BE2C (cell line): Measurements from ENCODE around the gene WWOX.

Source experiments
- DNase-seq: peaks from one replicate; pipeline ENCODE4 v3.0.0-alpha.2; 2020
- H3K27me3 ChIP-seq: fragments of 250-450 bp; sonication (Bioruptor Pico); 2 replicates; pipeline ENCODE4 v1.5.1; 2020; ENCODE audit warnings: mild to moderate bottlenecking
- H3K36me3 ChIP-seq: fragments of 250-450 bp; sonication (Bioruptor Pico); 2 replicates; pipeline ENCODE4 v1.5.1; 2020; ENCODE audit warnings: mild to moderate bottlenecking
- H3K4me1 ChIP-seq: fragments of 250-450 bp; sonication (Bioruptor Pico); 2 replicates; pipeline ENCODE4 v1.5.1; 2020
- H3K4me3 ChIP-seq: 2 replicates; pipeline ENCODE4 v1.5.1; 2011; ENCODE audit warnings: low read depth, low read length
- H3K9me3 ChIP-seq: fragments of 250-450 bp; sonication (Bioruptor Pico); 2 replicates; pipeline ENCODE4 v1.5.1; 2020
- TF ChIP-seq, protein P1 (sequence below): IDR thresholded peaks from 2 replicates; pipeline ENCODE4 v1.5.1; 2012; ENCODE audit warnings: mild to moderate bottlenecking, low read depth, low read length

The WWOX gene

DNA sequence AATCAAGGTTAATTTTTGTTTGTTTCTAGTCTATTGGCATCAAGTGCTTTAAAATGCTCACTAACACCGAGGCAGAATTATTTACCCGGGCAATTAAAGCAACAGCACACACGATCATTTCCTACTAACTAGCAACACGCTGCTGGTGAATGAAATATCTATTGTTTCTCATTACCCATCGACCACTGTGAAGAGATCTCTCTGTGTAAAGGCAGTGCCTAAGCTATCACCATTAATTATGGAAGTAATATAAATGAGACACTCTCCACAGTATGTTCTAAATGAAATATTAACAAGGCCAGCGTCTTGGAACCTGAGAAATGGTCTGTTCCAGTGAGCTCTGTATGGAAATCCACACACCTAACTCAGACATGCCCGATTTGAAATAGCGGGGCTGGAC is 1103.5 kb downstream of the WWOX start:
- no peak for DNase-seq
- H3K4me3 ChIP-seq = no peak overlapping the region
- TF ChIP-seq, protein P1, sequence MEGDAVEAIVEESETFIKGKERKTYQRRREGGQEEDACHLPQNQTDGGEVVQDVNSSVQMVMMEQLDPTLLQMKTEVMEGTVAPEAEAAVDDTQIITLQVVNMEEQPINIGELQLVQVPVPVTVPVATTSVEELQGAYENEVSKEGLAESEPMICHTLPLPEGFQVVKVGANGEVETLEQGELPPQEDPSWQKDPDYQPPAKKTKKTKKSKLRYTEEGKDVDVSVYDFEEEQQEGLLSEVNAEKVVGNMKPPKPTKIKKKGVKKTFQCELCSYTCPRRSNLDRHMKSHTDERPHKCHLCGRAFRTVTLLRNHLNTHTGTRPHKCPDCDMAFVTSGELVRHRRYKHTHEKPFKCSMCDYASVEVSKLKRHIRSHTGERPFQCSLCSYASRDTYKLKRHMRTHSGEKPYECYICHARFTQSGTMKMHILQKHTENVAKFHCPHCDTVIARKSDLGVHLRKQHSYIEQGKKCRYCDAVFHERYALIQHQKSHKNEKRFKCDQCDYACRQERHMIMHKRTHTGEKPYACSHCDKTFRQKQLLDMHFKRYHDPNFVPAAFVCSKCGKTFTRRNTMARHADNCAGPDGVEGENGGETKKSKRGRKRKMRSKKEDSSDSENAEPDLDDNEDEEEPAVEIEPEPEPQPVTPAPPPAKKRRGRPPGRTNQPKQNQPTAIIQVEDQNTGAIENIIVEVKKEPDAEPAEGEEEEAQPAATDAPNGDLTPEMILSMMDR = no peak
- no peaks in the 10 kb centered on the region for H3K4me1 ChIP-seq
- H3K36me3 ChIP-seq = no peaks in the 10 kb centered on the region
- H3K27me3 ChIP-seq = no peaks in the 10 kb centered on the region
- H3K9me3 ChIP-seq = no peaks in the 10 kb centered on the region

DNA sequence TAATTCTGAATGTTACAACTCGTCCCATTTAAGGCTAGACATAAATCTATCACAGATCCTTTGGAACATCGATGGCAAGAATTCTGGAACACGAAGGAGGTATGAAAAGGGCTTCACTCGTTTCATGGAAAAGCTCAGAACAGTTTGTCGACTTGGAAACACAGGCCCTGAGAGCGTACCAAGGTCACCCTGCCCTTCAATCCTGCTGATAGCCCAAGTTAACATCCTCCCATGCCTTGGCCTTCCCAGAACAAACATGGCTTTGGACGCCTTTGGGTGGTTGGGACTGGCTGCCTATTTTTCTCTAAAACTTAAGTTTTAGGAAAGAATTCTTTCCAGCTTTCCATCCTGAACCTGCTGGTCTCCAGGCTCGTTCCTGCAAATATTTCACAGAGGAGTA is 1105.0 kb downstream of the WWOX start:
- Histone ChIP-seq H3K9me3 (no peaks in the 10 kb centered on the region), H3K36me3 (no peaks in the 10 kb centered on the region), H3K4me1 (no peaks in the 10 kb centered on the region), H3K27me3 (no peaks in the 10 kb centered on the region), H3K4me3 (no peak overlapping the region)
- TF ChIP-seq, protein P1 = no peak
- no peak for DNase-seq

DNA sequence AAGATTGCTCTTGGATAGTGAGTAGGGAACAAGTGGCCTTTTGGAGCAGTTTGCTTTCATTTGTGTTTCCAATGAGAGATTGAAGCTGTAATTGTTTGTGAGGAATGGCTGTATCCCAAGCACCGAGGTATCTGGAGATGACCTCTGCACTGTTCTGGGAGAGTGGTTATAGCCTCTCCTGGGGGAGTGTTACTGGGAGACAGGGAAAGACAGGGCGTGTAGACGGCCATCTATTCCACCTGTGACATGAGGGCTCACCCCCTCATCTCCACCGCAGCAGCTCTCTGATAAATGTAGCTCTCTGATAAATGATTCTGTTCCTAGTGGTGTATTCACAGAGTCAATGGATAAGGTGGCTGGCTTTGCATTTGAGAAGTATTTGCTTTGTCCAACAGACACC is 1107.4 kb downstream of the WWOX start:
- no peak for DNase-seq
- TF ChIP-seq, protein P1 = no peak
- Histone ChIP-seq H3K9me3 (no peaks in the 10 kb centered on the region), H3K4me1 (no peaks in the 10 kb centered on the region), H3K27me3 (no peaks in the 10 kb centered on the region), H3K36me3 (no peaks in the 10 kb centered on the region), H3K4me3 (no peak overlapping the region)

DNA sequence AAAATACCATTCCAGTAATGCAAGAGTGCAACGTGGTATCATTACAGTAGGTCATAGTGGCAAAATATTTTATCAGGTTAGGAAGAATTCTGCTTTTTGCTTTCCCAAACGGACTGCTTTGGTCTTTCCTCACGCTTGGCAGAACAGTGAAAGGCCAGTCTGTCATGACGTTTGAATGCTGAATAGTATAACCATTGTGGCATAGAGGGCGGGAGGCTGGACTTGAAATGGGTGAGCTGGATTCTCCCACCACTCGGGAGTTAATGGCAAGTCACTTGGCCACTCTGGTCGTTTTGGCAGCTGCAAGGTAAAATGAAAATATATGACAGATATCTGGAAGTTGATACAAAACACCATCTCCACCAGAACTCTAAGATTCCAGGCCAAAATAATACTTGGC is 1109.9 kb downstream of the WWOX start:
- no peak for DNase-seq
- H3K4me1 ChIP-seq = no peaks in the 10 kb centered on the region
- TF ChIP-seq, protein P1 = no peak
- no peak overlapping the region for H3K4me3 ChIP-seq
- H3K9me3 ChIP-seq = no peaks in the 10 kb centered on the region
- H3K27me3 ChIP-seq = no peaks in the 10 kb centered on the region
- H3K36me3 ChIP-seq = no peaks in the 10 kb centered on the region

DNA sequence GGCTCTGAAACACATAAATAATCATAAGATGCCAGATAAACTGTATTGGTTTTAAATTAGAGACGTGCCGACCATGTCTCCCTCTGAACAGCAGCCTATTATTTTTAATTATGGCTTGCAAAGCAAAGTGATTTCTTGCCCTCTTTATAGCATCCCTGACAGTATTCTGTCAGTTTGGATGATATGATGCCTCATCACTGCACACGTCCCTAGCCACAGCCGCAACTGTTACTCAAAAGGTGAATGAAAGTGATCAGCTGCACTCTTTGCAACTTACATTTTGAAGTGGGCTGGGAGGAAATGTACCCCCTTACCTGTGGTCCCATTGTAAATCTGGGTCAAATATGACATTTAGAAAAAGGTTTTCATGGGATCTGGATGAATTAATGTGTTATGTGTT is 1111.2 kb downstream of the WWOX start:
- DNase-seq = no peak
- no peaks in the 10 kb centered on the region for H3K36me3 ChIP-seq
- no peaks in the 10 kb centered on the region for H3K9me3 ChIP-seq
- TF ChIP-seq, protein P1 = no peak
- H3K4me1 ChIP-seq = no peaks in the 10 kb centered on the region
- no peak overlapping the region for H3K4me3 ChIP-seq
- H3K27me3 ChIP-seq = no peaks in the 10 kb centered on the region

DNA sequence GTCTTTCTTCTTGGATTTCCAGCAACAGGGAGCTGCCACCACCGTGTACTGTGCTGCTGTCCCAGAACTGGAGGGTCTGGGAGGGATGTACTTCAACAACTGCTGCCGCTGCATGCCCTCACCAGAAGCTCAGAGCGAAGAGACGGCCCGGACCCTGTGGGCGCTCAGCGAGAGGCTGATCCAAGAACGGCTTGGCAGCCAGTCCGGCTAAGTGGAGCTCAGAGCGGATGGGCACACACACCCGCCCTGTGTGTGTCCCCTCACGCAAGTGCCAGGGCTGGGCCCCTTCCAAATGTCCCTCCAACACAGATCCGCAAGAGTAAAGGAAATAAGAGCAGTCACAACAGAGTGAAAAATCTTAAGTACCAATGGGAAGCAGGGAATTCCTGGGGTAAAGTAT is 1112.1 kb downstream of the WWOX start:
- Histone ChIP-seq H3K4me1 (no peaks in the 10 kb centered on the region), H3K4me3 (no peak overlapping the region), H3K27me3 (no peaks in the 10 kb centered on the region), H3K36me3 (no peaks in the 10 kb centered on the region), H3K9me3 (no peaks in the 10 kb centered on the region; the same call in 1 of the 2 replicates)
- TF ChIP-seq, protein P1 = no peak
- no peak for DNase-seq
